GM11168 (cell line): ENCODE data around the gene TUBA3D.
"Not testable (repeated sequence)": the region's sequence is repeated elsewhere in the genome, so short reads cannot be mapped to it uniquely, and the experiment has no call there.

Experiments used
- in situ Hi-C: fragments of 300-500 bp; cut with MboI; formaldehyde crosslinking; loops from one replicate; pipeline ENCODE4 v1.12.0; 2022; ENCODE audit warnings: low sequenced_read_pairs; ENCODE audit not compliant: unreplicated experiment

Gene TUBA3D

DNA sequence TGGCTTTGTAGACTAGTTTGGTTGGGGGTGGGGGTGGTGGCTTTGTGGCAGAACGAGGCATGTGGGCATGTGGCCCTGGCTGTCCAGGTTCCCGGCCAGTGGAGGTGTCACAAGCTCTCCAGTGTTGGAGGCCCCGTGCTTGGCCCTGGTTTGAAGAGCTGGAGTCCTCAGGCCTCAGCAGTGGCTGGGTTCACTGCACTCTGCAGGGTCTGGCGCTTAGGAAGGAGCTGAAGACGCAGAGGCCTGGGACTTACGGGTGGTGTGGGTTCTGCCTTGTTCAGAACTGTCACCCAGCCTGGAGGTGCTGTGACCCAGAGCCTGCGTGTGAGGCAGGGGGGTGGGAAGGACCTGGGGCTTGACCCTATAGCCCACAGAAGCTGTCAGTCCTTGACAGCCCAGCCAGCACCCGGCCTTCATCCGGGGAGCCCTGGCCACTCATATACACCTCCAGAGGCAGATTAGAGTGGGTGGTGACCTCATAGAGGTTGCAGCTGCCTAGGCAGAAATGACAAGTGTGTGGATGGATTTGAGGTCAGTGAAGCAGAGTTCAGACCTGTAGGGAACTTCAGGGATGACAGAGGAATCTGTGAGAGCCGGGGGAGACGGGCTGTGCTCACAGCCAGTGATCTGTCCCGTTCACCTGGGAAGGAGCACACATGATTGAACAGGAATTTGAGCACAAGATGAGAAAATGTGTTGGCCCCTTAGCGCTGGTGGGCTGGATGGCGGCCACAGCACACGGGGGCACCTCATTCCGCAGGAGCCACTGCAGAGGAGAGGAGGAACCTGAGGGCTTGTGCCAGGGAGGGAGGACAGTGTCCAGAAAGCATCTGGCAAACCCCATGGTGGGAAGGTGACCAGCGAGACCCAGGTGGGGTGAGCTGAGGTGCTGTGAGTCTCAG, 36.3 kb downstream of the TUBA3D start:
- in situ Hi-C loops: not testable (repeated sequence)

DNA sequence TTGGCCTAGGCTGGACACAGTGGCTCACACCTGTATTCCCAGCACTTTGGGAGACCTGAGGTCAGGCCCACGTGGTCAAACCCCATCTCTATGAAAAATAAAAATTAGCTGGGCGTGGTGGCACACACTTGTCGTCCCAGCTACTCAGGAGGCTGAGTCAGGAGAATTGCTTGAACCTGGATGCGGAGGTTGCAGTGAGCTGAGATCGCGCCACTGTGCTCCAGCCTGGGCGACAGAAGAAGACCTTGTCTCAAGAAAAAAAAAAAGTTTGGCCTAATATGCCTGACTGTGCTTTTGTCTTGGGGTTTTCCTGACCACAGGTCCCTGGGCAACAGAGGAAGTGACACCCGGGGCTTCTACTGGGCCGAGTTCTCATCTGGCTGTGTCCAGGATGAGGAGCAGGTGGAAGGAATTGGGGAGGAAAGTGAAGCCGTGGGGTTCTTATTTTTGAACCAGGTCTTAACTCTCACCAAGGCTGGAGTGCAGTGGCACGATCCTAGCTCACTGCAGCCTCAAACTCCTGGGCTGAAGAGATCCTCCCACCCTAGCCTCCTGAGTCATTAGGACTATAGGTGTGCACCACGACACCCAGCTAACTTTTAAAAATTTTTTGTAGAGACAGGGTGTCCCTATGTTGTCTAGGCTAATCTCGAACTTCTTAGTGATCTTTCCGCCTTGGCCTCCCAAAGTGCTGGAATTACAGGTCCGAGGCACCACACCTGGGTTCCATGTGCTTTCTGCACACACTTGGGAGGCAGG, 38.7 kb downstream of the TUBA3D start:
- in situ Hi-C loops: loop anchor here (5.0 kb wide), 1 partner anchor 1357 kb away; no protein-coding TSS in a partner anchor

GRCh38 chr2:131515235-131515634, 39.3 kb downstream of the TUBA3D start:
- in situ Hi-C loops: loop anchor here (5.0 kb wide), 1 partner anchor 1358 kb away; no protein-coding TSS in a partner anchor

DNA sequence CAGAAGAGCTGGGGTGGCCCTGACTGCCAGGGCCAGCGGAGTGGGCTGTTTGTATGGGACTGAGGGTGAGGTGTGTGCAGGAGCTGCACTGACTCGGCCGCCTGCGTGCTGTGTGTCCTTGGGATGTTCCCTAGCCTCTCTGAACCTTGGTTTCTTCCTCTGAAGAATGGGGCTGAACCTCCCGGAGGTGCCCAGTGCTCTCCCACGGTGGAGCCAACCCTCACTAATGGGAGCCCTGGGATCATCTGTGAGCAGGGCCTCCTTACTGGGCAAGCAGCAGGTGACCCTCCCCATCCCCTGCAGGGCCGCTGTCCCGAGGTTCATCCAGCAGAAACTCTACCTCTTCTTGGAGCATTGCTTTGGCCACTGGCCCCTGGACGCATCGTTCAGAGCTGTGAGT, 40.1 kb downstream of the TUBA3D start:
- in situ Hi-C loops: loop anchor here (5.0 kb wide), 1 partner anchor 1359 kb away; no protein-coding TSS in a partner anchor

GRCh38 chr2:131516621-131517020, 40.7 kb downstream of the TUBA3D start:
- in situ Hi-C loops: loop anchor here (5.0 kb wide), 1 partner anchor 1359 kb away; no protein-coding TSS in a partner anchor

DNA sequence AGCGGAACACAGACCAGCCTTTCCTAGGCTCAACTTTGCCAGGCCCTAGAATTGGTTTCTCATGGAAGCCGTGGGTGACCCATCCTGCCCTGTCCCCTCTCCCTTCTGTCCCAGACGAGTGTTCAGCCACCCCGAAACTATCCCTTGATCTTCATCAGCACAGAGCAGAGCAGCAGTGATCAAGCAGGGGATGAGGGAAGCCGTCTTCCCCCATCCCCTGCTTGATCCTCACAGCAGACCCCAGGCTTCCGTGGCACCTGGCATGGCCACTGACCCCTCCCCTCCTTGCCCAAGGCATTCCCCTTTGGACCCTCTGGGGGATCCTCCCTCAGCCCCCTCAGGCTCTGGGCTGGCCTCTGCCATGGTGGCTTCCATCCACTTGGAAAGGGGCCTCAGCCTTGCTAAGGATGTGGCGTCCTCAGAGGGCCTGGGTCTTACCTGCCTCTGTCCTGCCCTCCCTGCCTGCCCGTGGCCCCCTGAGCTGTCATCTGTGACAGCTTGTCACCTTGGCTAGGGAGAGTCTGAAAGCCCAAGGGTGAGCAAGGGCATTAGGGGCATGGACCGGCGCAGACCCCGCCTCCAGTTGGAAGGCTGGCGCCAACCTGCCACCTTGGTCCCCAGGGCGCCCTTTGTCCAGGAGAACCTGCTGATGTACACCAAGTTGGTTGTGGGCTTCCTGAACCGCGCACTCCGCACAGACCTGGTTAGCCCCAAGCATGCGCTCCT, 41.4 kb downstream of the TUBA3D start:
- in situ Hi-C loops: loop anchor here (5.0 kb wide), 1 partner anchor 1360 kb away; no protein-coding TSS in a partner anchor

DNA sequence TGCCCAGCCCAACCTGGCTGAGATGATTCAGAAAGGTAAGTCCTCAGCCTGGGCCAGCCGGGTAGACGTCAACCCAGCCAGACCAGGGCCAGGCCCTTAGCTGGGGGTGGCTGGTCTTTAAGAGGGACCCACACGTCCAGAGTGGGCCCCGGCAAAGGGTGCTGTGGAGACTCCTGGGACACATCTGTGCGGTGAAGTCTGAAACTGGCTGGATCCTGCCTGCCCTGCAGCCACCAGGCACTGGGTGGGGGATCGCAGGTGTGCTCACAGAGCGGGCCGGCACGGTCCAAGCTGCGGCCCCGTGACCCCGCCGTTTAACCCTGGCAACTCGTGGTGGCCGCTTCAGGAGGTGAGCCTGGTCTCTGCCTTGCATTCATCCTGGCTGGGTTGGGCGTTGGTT, 41.9 kb downstream of the TUBA3D start:
- in situ Hi-C loops: loop anchor here (5.0 kb wide), 1 partner anchor 1361 kb away; no protein-coding TSS in a partner anchor

DNA sequence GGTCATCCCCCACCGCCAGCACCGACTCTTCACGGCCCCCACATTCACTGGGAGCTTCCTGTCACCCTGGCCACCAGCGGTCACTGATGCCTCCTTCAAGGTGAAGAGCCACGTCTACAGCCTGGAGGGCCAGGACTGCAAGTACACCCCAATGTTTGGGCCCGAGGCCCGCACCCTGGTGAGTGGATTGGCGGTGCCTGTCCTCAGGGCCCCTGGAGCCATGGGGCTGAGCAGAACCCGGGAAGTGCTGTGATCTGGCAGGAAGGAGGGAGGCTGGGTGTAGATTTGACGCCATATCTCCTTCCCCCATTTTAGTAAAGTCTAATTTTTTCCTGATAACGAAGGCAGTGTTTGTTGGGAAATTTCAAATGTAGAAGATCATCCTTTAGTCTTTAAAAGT, 42.6 kb downstream of the TUBA3D start:
- in situ Hi-C loops: loop anchor here (5.0 kb wide), 1 partner anchor 1361 kb away; no protein-coding TSS in a partner anchor

DNA sequence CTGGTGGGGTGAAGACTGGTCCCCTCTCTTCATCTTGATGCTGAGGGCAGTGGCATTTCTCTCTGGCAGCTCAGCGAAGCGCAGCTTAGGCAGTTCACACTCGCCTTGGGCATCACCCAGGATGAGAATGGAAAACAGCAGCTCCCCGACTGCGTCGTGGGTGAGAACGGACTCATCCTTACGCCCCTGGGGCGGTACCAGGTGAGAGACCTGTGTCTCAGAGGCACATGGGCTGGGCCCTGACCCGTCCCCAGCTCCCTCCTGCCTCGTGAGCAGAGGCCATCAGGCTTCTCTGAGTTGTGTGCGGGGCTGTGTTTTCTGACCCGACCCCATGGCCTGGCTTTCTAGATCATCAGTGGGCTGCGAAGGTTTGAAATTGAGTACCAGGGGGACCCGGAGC, 43.5 kb downstream of the TUBA3D start:
- in situ Hi-C loops: loop anchor here (5.0 kb wide), 1 partner anchor 1362 kb away; no protein-coding TSS in a partner anchor

DNA sequence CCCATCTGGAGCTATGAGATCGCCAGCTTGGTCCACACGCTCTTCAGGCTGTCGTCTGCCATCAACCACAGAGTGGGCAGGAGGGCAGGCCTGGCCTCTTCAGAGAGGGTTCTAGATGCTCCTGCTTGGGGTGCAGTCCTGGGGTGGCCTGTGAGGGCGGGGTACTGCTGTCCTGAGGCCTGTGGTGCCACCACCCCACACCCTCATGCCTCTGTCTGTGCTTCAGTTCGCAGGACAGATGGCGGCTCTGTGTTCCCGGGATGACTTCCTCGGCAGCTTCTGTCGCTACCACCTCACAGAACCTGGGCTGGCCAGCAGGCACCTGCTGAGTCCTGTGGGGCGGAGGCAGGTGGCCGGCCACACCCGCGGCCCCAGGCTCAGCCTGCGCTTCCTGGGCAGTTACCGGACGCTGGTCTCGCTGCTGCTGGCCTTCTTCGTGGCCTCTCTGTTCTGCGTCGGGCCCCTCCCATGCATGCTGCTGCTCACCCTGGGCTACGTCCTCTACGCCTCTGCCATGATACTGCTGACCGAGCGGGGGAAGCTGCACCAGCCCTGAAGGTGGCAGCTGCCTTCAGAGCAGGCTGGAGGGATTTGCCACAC, 44.1 kb downstream of the TUBA3D start:
- in situ Hi-C loops: loop anchor here (5.0 kb wide), 1 partner anchor 1363 kb away; no protein-coding TSS in a partner anchor

GRCh38 chr2:131520526-131520925, 44.6 kb downstream of the TUBA3D start:
- in situ Hi-C loops: no loop called here

DNA sequence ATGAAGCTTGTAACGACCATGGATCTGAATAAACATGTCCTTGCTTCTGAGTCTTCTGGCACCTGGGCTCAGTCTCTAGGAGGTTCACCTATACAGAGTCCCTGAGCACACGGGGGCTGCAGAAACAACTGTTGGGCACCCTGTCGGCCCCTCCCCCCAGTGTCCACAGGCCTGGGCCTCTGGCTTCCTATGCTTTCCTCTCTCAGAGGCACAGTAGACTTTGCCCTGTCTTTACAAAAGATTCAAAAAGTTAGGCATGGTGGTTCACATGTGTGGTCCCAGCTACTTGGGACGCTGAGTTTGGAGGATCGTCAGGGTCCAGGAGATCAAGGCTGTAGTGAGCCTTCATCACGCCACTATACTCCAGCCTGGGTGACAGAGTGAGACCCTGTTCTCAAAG, 45.6 kb downstream of the TUBA3D start:
- in situ Hi-C loops: not testable (repeated sequence)

GRCh38 chr2:131521961-131522781, 46.3 kb downstream of the TUBA3D start:
- in situ Hi-C loops: no loop called here

GRCh38 chr2:131525256-131525655, 49.3 kb downstream of the TUBA3D start:
- in situ Hi-C loops: not testable (repeated sequence)

DNA sequence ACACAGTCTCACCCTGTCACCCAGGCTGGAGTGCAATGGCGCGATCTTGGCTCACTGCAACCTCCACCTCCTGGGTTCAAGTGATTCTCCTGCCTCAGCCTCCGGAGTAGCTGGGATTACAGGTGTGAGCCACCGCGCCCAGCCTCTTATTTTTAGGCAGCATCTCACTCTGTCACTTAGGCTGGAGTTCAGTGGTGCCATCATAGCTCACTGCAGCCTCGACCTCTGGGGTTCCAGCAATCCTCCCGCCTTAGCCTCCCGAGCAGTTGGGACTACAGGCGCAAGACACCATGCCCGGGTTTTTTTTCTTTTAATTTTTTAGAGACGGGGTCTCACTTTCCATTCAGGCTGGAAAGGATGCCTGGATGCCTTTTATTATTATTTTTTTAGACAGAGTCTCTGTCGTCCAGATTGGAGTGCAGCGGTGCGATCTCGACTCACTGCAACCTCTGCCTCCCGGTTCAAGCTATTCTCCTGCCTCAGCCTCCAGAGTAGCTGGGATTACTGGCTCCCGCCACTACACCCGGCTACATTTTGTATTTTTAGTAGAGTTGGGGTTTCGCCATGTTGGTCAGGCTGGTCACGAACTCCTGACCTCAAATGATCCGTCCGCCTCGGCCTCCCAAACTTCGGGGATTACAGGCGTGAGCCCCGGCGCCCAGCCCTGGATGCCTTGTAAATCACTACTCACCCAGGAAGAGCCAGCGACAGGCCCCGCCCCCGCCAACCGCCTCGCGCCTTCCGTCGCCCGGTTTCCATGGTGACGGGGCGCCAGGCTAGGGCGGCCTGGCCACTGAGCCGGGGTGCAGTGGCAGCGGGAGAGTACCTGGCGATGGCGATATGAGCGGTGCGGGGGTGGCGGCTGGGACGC, 51.4 kb downstream of the TUBA3D start, which contains the start of gene CCDC74A:
TSS of gene CCDC74A (plus strand) at position 758 of the 871 bp plus-strand sequence. CDS start at position 841, 83 bp downstream.
- in situ Hi-C loops: not testable (repeated sequence)

- in situ Hi-C loops: not testable (repeated sequence)
Measured at GRCh38 chr2:131528981-131529863, 53.3 kb downstream of the TUBA3D start.
